IMR-90 (cell line): ENCODE data around the gene ACAP1. TPM values are rescaled to one million over a fixed set of nuclear protein-coding genes. Genes with fewer than 3 reads are reported as not detected.

ENCODE experiments used
- ATAC-seq: fragments of 200-7000 bp; cut with Tn5 transposase; 2 replicates; pipeline ENCODE4 v1.9.1; 2020; ENCODE audit warnings: low read depth, mild to moderate bottlenecking, moderate library complexity
- BruUV-seq: library from RNA; stranded (reverse); fragments of 400-500 nt; replicated peaks from 2 replicates; lab custom pipeline; 2021; lab: Mats Ljungman, UMichigan
- CTCF ChIA-PET: fragments of 300-600 bp; formaldehyde crosslinking; extraction: SDS; loops from one replicate; lab custom pipeline; 2021; ENCODE audit warnings: antibody characterized with exemption; lab: Yijun Ruan, JAX
- POLR2A ChIA-PET: fragments of 300-600 bp; sonication (Branson Sonifier 250); formaldehyde crosslinking; loops from one replicate; lab custom pipeline; 2022; ENCODE audit warnings: antibody characterized with exemption; ENCODE audit not compliant: unreplicated experiment; lab: Charles Lee
- DNase-seq: peaks from one replicate; pipeline ENCODE4 v3.0.0; 2013
- H2AFZ ChIP-seq: replicated peaks from 2 replicates; pipeline ENCODE3; 2013; ENCODE audit warnings: low read length, mild to moderate bottlenecking; ENCODE audit not compliant: poor library complexity
- H2AK5ac ChIP-seq: 2 replicates; pipeline ENCODE4 v1.6.1; 2013; ENCODE audit warnings: low read depth, low read length, inconsistent platforms
- H2AK9ac ChIP-seq: replicated peaks from 2 replicates; pipeline ENCODE3; 2013; ENCODE audit warnings: mild to moderate bottlenecking, low read depth, low read length, moderate library complexity; ENCODE audit not compliant: poor library complexity
- H2BK120ac ChIP-seq: 2 replicates; pipeline ENCODE4 v1.6.1; 2013; ENCODE audit warnings: low read depth, low read length, inconsistent platforms
- H2BK15ac ChIP-seq: 3 replicates; pipeline ENCODE4 v1.6.1; 2013; ENCODE audit warnings: low read depth, low read length, inconsistent platforms
- H2BK20ac ChIP-seq: 2 replicates; pipeline ENCODE4 v1.6.1; 2013; ENCODE audit warnings: low read depth, mild to moderate bottlenecking, inconsistent platforms, low read length, moderate library complexity
- H2BK5ac ChIP-seq: 2 replicates; pipeline ENCODE4 v1.6.1; 2013; ENCODE audit warnings: mild to moderate bottlenecking, low read depth, low read length, inconsistent platforms; ENCODE audit not compliant: poor library complexity, severe bottlenecking
- H3K14ac ChIP-seq: replicated peaks from 2 replicates; pipeline ENCODE4 v1.6.1; 2013; ENCODE audit warnings: low read depth, low read length, inconsistent platforms
- H3K18ac ChIP-seq: 2 replicates; pipeline ENCODE4 v1.6.1; 2013; ENCODE audit warnings: low read depth, low read length, control low read depth
- H3K23ac ChIP-seq: 2 replicates; pipeline ENCODE4 v1.6.1; 2013; ENCODE audit warnings: low read depth, low read length, inconsistent platforms
- H3K27ac ChIP-seq: 2 replicates; pipeline ENCODE4 v1.5.1; 2013; ENCODE audit warnings: mild to moderate bottlenecking, control low read depth, low read length; ENCODE audit not compliant: insufficient read depth
- H3K27me3 ChIP-seq: 2 replicates; pipeline ENCODE4 v1.6.1; 2013; ENCODE audit warnings: low read length; ENCODE audit not compliant: control insufficient read depth, insufficient read depth
- H3K36me3 ChIP-seq: 2 replicates; pipeline ENCODE4 v1.6.1; 2013; ENCODE audit warnings: low read length, mixed read lengths; ENCODE audit not compliant: control insufficient read depth, insufficient read depth
- H3K4ac ChIP-seq: 2 replicates; pipeline ENCODE4 v1.6.1; 2013; ENCODE audit warnings: low read depth, low read length, inconsistent platforms
- H3K4me1 ChIP-seq: 2 replicates; pipeline ENCODE4 v1.6.1; 2013; ENCODE audit warnings: low read length, mixed read lengths; ENCODE audit not compliant: control insufficient read depth, insufficient read depth
- H3K4me2 ChIP-seq: 2 replicates; pipeline ENCODE4 v1.6.1; 2013; ENCODE audit warnings: low read depth, mild to moderate bottlenecking, control low read depth, low read length, moderate library complexity
- H3K4me3 ChIP-seq: 2 replicates; pipeline ENCODE4 v1.5.1; 2013; ENCODE audit warnings: low read depth, mild to moderate bottlenecking, control low read depth, low read length, moderate library complexity; ENCODE audit not compliant: insufficient read depth
- H3K56ac ChIP-seq: 2 replicates; pipeline ENCODE4 v1.6.1; 2013; ENCODE audit warnings: low read length, inconsistent platforms; ENCODE audit not compliant: insufficient read depth; ENCODE audit errors: extremely low read depth
- H3K79me1 ChIP-seq, 2 experiments: 2 replicates each; pipeline ENCODE4 v1.6.1; 2013; ENCODE audit warnings: low read length in 2 of 2, inconsistent platforms in 1 of 2, low read depth in 1 of 2
- H3K9ac ChIP-seq: 2 replicates; pipeline ENCODE4 v1.6.1; 2013; ENCODE audit warnings: low read depth, low read length, control low read depth
- H3K9me1 ChIP-seq: 2 replicates; pipeline ENCODE4 v1.6.1; 2013; ENCODE audit warnings: low read length, inconsistent platforms; ENCODE audit not compliant: insufficient read depth
- H3K9me3 ChIP-seq: 2 replicates; pipeline ENCODE4 v1.6.1; 2013; ENCODE audit warnings: low read length; ENCODE audit not compliant: control insufficient read depth, insufficient read depth
- H4K20me1 ChIP-seq: 2 replicates; pipeline ENCODE4 v1.6.1; 2013; ENCODE audit warnings: low read length, inconsistent platforms; ENCODE audit not compliant: insufficient read depth
- H4K5ac ChIP-seq: 2 replicates; pipeline ENCODE4 v1.6.1; 2013; ENCODE audit warnings: mild to moderate bottlenecking, low read depth, low read length, control low read depth
- H4K8ac ChIP-seq, 2 experiments: 2 replicates each; pipeline ENCODE4 v1.6.1; 2013; ENCODE audit warnings: low read depth in 2 of 2, low read length in 2 of 2, control low read depth in 1 of 2, inconsistent platforms in 1 of 2
- H4K91ac ChIP-seq: 2 replicates; pipeline ENCODE4 v1.6.1; 2013; ENCODE audit warnings: low read depth, low read length, inconsistent platforms; ENCODE audit not compliant: insufficient read depth
- BHLHE40 ChIP-seq: fragments of 150-350 bp; IDR thresholded peaks from 2 replicates; pipeline ENCODE4 v1.6.1; 2016; ENCODE audit warnings: mild to moderate bottlenecking, low read depth, low read length
- CHD1 ChIP-seq: IDR thresholded peaks from 2 replicates; pipeline ENCODE4 v1.6.1; 2012; ENCODE audit warnings: low read depth, low read length, improper control_type of control experiment
- FOS ChIP-seq: fragments of 150-350 bp; IDR thresholded peaks from 2 replicates; pipeline ENCODE4 v1.6.1; 2016; ENCODE audit warnings: low read depth, low read length
- MXI1 ChIP-seq: IDR thresholded peaks from 2 replicates; pipeline ENCODE4 v1.6.1; 2012; ENCODE audit warnings: low read depth, mild to moderate bottlenecking, low read length, moderate library complexity, borderline replicate concordance
- NFE2L2 ChIP-seq: fragments of 150-350 bp; IDR thresholded peaks from 2 replicates; pipeline ENCODE4 v1.6.1; 2016; ENCODE audit warnings: low read depth, mild to moderate bottlenecking, low read length
- RAD21 ChIP-seq: IDR thresholded peaks from 2 replicates; pipeline ENCODE4 v1.6.1; 2012; ENCODE audit warnings: low read length, improper control_type of control experiment
- WGBS, 2 experiments: methylation state at CpG; one replicate each; pipeline versions ENCODE4 v1.1.5 to v1.1.7; 2013; ENCODE audit warnings: missing lambda C conversion rate in 2 of 2; ENCODE audit not compliant: insufficient read length in 1 of 2; ENCODE audit errors: extremely low coverage in 2 of 2; 5-methylcytosine and 5-hydroxymethylcytosine counted together
- dilution Hi-C: fragments of 300-500 bp; cut with HindIII; formaldehyde crosslinking; loops from one replicate; pipeline ENCODE4 v1.14.3; 2018; ENCODE audit warnings: low sequenced_read_pairs; ENCODE audit not compliant: unreplicated experiment
- in situ Hi-C: fragments of 300-500 bp; cut with MboI; formaldehyde crosslinking; loops from 3 replicates; pipeline ENCODE4 v1.14.3; 2019; ENCODE audit warnings: low sequenced_read_pairs, inconsistent platforms, mixed read lengths
- intact Hi-C: fragments of 100-400 bp; cut with micrococcal nuclease; formaldehyde crosslinking; loops from 2 replicates; pipeline ENCODE4 v1.10.0; 2022
- polyA plus RNA-seq, 3 experiments: library from polyadenylated mRNA; depleted of rRNA; stranded (reverse); fragments of >200 nt; gene quantifications; 2 replicates each; pipeline ENCODE4 v1.2.3, GENCODE V29; 2012; ENCODE audit warnings: low replicate concordance in 1 of 3
- total RNA-seq: library from RNA; depleted of rRNA; stranded (reverse); fragments of >200 nt; gene quantifications from 2 replicates; pipeline ENCODE4 v1.2.3, GENCODE V29; 2012

The ACAP1 gene
- total and polyA plus RNA-seq, 2 of the 4 experiments (the other 2 are of a cell fraction): under 0.01 to 2.1 TPM

- H2AK9ac ChIP-seq: peak overlapping the region; percentile 86
- H3K27me3 ChIP-seq: no peaks in the 10 kb centered on the region
- peak overlapping the region; percentile 63; the same call in 1 of the 2 replicates for H4K91ac ChIP-seq
- in situ Hi-C loops: loop anchor here (5.0 kb wide), 1 partner anchor 37 kb away; the partner anchor contains the start of gene TMEM95
- H3K4me2 ChIP-seq: peak overlapping the region; percentile 65
- H3K23ac ChIP-seq: peak overlapping the region; percentile 39; the same call in 1 of the 2 replicates
- BruUV-seq: no TSS peak
- H3K4me1 ChIP-seq: peaks cover 8% of the 10 kb centered on the region
- ATAC-seq: peak; percentile 28
- POLR2A ChIA-PET: interaction anchor here (0.6 to 1.0 kb wide), 4 partner anchors 9 to 273 kb away, joined by 3 to 6 read pairs (median 4); partner anchors contain the start of gene TMEM256
- peak overlapping the region; percentile 87 for H3K9ac ChIP-seq
- H3K9me1 ChIP-seq: peaks cover 7% of the 10 kb centered on the region; the same call in 1 of the 2 replicates
- peak overlapping the region; percentile 57 for H2AK5ac ChIP-seq
- peak overlapping the region; percentile 48 for H3K56ac ChIP-seq
- H3K27ac ChIP-seq: peak overlapping the region; percentile 77
- H4K20me1 ChIP-seq: no peaks in the 10 kb centered on the region
- peaks cover 35% of the 10 kb centered on the region for H3K36me3 ChIP-seq
- H2BK5ac ChIP-seq: peak overlapping the region; percentile 52
- H3K4ac ChIP-seq: peak overlapping the region; percentile 77
- H2BK15ac ChIP-seq: no peak overlapping the region
- peak overlapping the region; percentile 80 for H2AFZ ChIP-seq
- H3K4me3 ChIP-seq: peak overlapping the region; percentile 70
- CTCF ChIA-PET: no interaction called here
- 3% methylated on average over 10 of the region's 48 CpGs; no CpG with 5 or more reads in 1 of the 2 experiments for WGBS, 2 experiments
- H4K5ac ChIP-seq: peak overlapping the region; percentile 5
- peak overlapping the region; percentile 50 to 89; a peak in 2 of 4 replicates for H4K8ac ChIP-seq
- intact Hi-C loops: no loop called here
- TF ChIP-seq RAD21 (peak; percentile 16; the same call in 1 of the 2 replicates), NFE2L2 (no peak), FOS (no peak), MXI1 (peak; percentile 17; the same call in 1 of the 2 replicates), BHLHE40 (no peak), CHD1 (no peak)
- no peak for DNase-seq
- H3K18ac ChIP-seq: no peak overlapping the region
- H2BK120ac ChIP-seq: no peak overlapping the region
- no peak overlapping the region for H2BK20ac ChIP-seq
- peak overlapping the region; percentile 44 for H3K14ac ChIP-seq
- H3K9me3 ChIP-seq: no peaks in the 10 kb centered on the region
- H3K79me1 ChIP-seq: peaks cover 14 to 32% of the 10 kb centered on the region in 2 experiments
- dilution Hi-C loops: no loop called here
These were observed 57.5 kb downstream of the ACAP1 start for GRCh38 chr17:7393613-7394451.
